ENCODE results near the gene PREP.

DNA sequence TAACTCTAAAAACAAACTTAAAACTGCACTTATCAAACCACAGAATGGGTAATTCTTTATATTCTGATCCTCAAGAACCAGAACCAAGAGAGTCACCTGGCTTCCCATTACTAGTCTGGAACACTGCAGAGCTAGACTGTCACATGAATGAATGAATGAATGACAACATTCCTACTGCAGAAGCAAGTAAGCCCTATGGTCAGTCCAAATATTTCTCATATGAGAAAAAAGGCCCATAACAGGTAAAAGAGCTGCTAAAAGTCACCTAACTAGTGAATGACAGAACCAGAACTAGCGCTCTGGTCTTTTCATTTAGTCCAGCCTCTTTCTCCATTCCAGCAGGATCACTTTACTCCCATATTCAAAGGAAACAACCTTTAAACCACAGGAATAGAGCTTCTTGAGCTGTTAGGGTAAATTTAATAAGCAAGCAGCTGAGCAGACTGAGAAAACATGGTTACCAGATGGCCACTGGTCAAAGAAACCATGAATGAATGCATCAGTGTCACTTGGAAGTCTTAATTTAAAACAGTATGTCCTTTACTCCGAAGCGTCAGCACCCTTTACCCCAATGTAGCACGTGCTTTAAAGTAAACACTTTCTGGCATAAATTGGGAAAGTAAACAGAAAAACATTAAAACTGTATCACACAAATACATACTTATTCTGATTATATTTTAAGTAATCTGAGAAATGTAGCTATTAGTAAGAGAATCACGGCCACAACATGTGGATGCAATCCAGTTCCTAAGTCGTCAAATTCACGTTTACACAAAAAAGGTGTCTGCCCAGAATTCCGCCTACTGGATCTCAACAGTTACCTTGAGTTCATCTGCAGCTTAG, 1.4 kb downstream of the PREP start:
- TF ChIP-seq, protein P1, sequence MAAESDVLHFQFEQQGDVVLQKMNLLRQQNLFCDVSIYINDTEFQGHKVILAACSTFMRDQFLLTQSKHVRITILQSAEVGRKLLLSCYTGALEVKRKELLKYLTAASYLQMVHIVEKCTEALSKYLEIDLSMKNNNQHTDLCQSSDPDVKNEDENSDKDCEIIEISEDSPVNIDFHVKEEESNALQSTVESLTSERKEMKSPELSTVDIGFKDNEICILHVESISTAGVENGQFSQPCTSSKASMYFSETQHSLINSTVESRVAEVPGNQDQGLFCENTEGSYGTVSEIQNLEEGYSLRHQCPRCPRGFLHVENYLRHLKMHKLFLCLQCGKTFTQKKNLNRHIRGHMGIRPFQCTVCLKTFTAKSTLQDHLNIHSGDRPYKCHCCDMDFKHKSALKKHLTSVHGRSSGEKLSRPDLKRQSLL (tag by site-specific recombination; IDR thresholded peaks at IDR 0.05) = no peak
- TF ChIP-seq, protein P2, sequence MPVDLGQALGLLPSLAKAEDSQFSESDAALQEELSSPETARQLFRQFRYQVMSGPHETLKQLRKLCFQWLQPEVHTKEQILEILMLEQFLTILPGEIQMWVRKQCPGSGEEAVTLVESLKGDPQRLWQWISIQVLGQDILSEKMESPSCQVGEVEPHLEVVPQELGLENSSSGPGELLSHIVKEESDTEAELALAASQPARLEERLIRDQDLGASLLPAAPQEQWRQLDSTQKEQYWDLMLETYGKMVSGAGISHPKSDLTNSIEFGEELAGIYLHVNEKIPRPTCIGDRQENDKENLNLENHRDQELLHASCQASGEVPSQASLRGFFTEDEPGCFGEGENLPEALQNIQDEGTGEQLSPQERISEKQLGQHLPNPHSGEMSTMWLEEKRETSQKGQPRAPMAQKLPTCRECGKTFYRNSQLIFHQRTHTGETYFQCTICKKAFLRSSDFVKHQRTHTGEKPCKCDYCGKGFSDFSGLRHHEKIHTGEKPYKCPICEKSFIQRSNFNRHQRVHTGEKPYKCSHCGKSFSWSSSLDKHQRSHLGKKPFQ (tag by site-specific recombination; IDR thresholded peaks at IDR 0.05) = no peak
- TF ChIP-seq ZNF549 (tag by site-specific recombination; IDR thresholded peaks at IDR 0.05) (no peak), YY1 (tag by site-specific recombination; IDR thresholded peaks at IDR 0.05) (no peak)
- TF ChIP-seq, protein P3, sequence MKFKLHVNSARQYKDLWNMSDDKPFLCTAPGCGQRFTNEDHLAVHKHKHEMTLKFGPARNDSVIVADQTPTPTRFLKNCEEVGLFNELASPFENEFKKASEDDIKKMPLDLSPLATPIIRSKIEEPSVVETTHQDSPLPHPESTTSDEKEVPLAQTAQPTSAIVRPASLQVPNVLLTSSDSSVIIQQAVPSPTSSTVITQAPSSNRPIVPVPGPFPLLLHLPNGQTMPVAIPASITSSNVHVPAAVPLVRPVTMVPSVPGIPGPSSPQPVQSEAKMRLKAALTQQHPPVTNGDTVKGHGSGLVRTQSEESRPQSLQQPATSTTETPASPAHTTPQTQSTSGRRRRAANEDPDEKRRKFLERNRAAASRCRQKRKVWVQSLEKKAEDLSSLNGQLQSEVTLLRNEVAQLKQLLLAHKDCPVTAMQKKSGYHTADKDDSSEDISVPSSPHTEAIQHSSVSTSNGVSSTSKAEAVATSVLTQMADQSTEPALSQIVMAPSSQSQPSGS (tag by site-specific recombination; IDR thresholded peaks at IDR 0.05; ENCODE audit: low read depth) = no peak
